CD4-positive, alpha-beta T cell treated with Interleukin-1 beta for 1 hour (primary cell): ENCODE data around the gene TMEM59.
"Not testable (repeated sequence)": the region's sequence is repeated elsewhere in the genome, so short reads cannot be mapped to it uniquely, and the experiment has no call there.

Experiments used
- DNase-seq, 2 donors: peaks; one replicate each; pipeline ENCODE4 v3.0.0-alpha.2; 2020 to 2022

The TMEM59 gene

GRCh38 chr1:54011316-54012007 lies 41.5 kb downstream of the TMEM59 start:
- DNase-seq, result no peak

- DNase-seq, result no peak
Observed at GRCh38 chr1:54010415-54011117, 42.4 kb downstream of the TMEM59 start.

GRCh38 chr1:54009406-54009805 lies 43.6 kb downstream of the TMEM59 start:
- DNase-seq, result no peak

- DNase-seq, result no peak
Observed at GRCh38 chr1:54008876-54009275, 44.1 kb downstream of the TMEM59 start.

- DNase-seq, result no peak
Observed at GRCh38 chr1:54007613-54008012, 45.4 kb downstream of the TMEM59 start.

GRCh38 chr1:54006508-54006907 lies 46.5 kb downstream of the TMEM59 start:
- no peak for DNase-seq

- no peak for DNase-seq
Observed at GRCh38 chr1:54004481-54005049, 48.4 kb downstream of the TMEM59 start.

- DNase-seq, result not testable (repeated sequence)
Observed at GRCh38 chr1:54003750-54004480, 49.1 kb downstream of the TMEM59 start.

- DNase-seq, result no peak
Observed at GRCh38 chr1:54003249-54003646, 49.8 kb downstream of the TMEM59 start.

- DNase-seq, result no peak
Observed at GRCh38 chr1:54002544-54003248, 50.3 kb downstream of the TMEM59 start.

- DNase-seq, result no peak
Observed at GRCh38 chr1:54001591-54001990, 51.4 kb downstream of the TMEM59 start.

GRCh38 chr1:53999920-54000319 lies 53.1 kb downstream of the TMEM59 start:
- DNase-seq, result no peak

- no peak for DNase-seq
Observed at GRCh38 chr1:53998223-53998622, 54.8 kb downstream of the TMEM59 start.

- DNase-seq, result no peak
Observed at GRCh38 chr1:53995683-53996082, 57.3 kb downstream of the TMEM59 start.

GRCh38 chr1:53994516-53994915 lies 58.5 kb downstream of the TMEM59 start:
- not testable (repeated sequence) for DNase-seq

GRCh38 chr1:53992085-53992874 lies 60.7 kb downstream of the TMEM59 start:
- DNase-seq, result no peak

- no peak for DNase-seq
Observed at GRCh38 chr1:53987880-53988279, 65.1 kb downstream of the TMEM59 start.

GRCh38 chr1:53986458-53986857 lies 66.5 kb downstream of the TMEM59 start:
- DNase-seq, result no peak

GRCh38 chr1:53984726-53985125 lies 68.3 kb downstream of the TMEM59 start:
- no peak for DNase-seq

GRCh38 chr1:53982763-53983104 lies 70.3 kb downstream of the TMEM59 start:
- DNase-seq, result no peak

GRCh38 chr1:53982034-53982762 lies 70.8 kb downstream of the TMEM59 start:
- DNase-seq, result no peak
